ENCODE measurements around the gene ELL2. TPM values are rescaled to one million over a fixed set of nuclear protein-coding genes. Genes with fewer than 3 reads are reported as not detected.

The ELL2 gene
- polyA plus RNA-seq, 1 donor from 2014 or later = 1.4 TPM

- no peaks in the 10 kb centered on the region for H3K79me2 ChIP-seq (replicated peaks; ENCODE audit: insufficient read depth, low read length)
- H3K9ac ChIP-seq (ENCODE audit: low read length) = no peak overlapping the region
- H3K4me2 ChIP-seq (ENCODE audit: low read length) = no peak overlapping the region
- TF ChIP-seq RAD21 (conservative IDR thresholded peaks at IDR 0.05) = no peak
- TF ChIP-seq MXI1 (conservative IDR thresholded peaks at IDR 0.05; ENCODE audit: poor library complexity, severe bottlenecking) = no peak
- no peak for TF ChIP-seq SMC3 (conservative IDR thresholded peaks at IDR 0.05; ENCODE audit: poor library complexity)
- no peak for TF ChIP-seq EP300 (conservative IDR thresholded peaks at IDR 0.05; ENCODE audit: poor library complexity, severe bottlenecking)
- no peak for TF ChIP-seq TAF1 (IDR thresholded peaks at IDR 0.05; ENCODE audit: low read depth)
- no peak for TF ChIP-seq POLR2AphosphoS5 (IDR thresholded peaks at IDR 0.05)
- no peak for TF ChIP-seq EZH2 (IDR thresholded peaks at IDR 0.05; ENCODE audit: borderline replicate concordance, insufficient read depth, low read length, poor library complexity, severe bottlenecking)
- TF ChIP-seq, protein P1, sequence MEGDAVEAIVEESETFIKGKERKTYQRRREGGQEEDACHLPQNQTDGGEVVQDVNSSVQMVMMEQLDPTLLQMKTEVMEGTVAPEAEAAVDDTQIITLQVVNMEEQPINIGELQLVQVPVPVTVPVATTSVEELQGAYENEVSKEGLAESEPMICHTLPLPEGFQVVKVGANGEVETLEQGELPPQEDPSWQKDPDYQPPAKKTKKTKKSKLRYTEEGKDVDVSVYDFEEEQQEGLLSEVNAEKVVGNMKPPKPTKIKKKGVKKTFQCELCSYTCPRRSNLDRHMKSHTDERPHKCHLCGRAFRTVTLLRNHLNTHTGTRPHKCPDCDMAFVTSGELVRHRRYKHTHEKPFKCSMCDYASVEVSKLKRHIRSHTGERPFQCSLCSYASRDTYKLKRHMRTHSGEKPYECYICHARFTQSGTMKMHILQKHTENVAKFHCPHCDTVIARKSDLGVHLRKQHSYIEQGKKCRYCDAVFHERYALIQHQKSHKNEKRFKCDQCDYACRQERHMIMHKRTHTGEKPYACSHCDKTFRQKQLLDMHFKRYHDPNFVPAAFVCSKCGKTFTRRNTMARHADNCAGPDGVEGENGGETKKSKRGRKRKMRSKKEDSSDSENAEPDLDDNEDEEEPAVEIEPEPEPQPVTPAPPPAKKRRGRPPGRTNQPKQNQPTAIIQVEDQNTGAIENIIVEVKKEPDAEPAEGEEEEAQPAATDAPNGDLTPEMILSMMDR (IDR thresholded peaks at IDR 0.05; ENCODE audit: poor library complexity, severe bottlenecking) = no peak
- TF ChIP-seq, protein P2, sequence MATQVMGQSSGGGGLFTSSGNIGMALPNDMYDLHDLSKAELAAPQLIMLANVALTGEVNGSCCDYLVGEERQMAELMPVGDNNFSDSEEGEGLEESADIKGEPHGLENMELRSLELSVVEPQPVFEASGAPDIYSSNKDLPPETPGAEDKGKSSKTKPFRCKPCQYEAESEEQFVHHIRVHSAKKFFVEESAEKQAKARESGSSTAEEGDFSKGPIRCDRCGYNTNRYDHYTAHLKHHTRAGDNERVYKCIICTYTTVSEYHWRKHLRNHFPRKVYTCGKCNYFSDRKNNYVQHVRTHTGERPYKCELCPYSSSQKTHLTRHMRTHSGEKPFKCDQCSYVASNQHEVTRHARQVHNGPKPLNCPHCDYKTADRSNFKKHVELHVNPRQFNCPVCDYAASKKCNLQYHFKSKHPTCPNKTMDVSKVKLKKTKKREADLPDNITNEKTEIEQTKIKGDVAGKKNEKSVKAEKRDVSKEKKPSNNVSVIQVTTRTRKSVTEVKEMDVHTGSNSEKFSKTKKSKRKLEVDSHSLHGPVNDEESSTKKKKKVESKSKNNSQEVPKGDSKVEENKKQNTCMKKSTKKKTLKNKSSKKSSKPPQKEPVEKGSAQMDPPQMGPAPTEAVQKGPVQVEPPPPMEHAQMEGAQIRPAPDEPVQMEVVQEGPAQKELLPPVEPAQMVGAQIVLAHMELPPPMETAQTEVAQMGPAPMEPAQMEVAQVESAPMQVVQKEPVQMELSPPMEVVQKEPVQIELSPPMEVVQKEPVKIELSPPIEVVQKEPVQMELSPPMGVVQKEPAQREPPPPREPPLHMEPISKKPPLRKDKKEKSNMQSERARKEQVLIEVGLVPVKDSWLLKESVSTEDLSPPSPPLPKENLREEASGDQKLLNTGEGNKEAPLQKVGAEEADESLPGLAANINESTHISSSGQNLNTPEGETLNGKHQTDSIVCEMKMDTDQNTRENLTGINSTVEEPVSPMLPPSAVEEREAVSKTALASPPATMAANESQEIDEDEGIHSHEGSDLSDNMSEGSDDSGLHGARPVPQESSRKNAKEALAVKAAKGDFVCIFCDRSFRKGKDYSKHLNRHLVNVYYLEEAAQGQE (IDR thresholded peaks at IDR 0.05; ENCODE audit: borderline replicate concordance) = no peak
- H3K9me2 ChIP-seq (ENCODE audit: insufficient read depth, low read length) = no peaks in the 10 kb centered on the region
- H3K27ac ChIP-seq (ENCODE audit: low read length) = no peak overlapping the region
- no peak overlapping the region for H3K4me3 ChIP-seq (ENCODE audit: low read length)
- no peaks in the 10 kb centered on the region for H3F3A ChIP-seq (ENCODE audit: insufficient read depth, low read length, poor library complexity, severe bottlenecking)
- no peaks in the 10 kb centered on the region for H4K20me1 ChIP-seq (ENCODE audit: insufficient read depth)
- no peak overlapping the region for H2AFZ ChIP-seq (ENCODE audit: low read depth, low read length)
- H3K36me3 ChIP-seq (ENCODE audit: insufficient read depth, low read length) = no peaks in the 10 kb centered on the region
- no peaks in the 10 kb centered on the region for H3K9me3 ChIP-seq (ENCODE audit: low read length)
- H3K27me3 ChIP-seq (ENCODE audit: insufficient read depth, low read depth, low read length) = no peaks in the 10 kb centered on the region
These were observed 78.2 kb downstream of the ELL2 start for GRCh38 chr5:95883185-95884016.

DNA sequence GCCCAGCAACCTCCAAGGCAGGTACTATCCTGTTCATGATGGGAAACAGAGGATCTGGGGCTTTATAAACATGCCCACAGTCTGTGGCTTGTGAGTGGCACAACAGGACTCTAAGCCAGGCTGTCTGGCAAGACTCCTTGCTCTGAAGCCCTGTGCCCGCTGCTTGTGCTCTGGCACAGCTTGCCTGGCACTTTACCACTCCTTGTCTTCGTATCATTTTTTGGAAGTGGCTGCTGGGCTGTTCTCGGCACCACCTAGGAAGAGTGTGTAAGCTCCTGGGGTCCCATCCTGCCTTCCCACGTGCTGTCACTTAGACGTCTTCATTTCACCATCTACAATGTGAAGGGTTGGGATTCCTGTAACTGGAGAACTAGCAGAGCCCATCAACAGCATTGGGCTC is 79.8 kb downstream of the ELL2 start:
- Histone ChIP-seq H3K4me3 (ENCODE audit: low read length) (no peak overlapping the region), H4K20me1 (ENCODE audit: insufficient read depth) (no peaks in the 10 kb centered on the region), H3K4me2 (ENCODE audit: low read length) (no peak overlapping the region), H3K27ac (ENCODE audit: low read length) (no peak overlapping the region), H3F3A (ENCODE audit: insufficient read depth, low read length, poor library complexity, severe bottlenecking) (no peaks in the 10 kb centered on the region), H3K9me3 (ENCODE audit: low read length) (no peaks in the 10 kb centered on the region), H3K27me3 (ENCODE audit: insufficient read depth, low read depth, low read length) (no peaks in the 10 kb centered on the region), H3K79me2 (replicated peaks; ENCODE audit: insufficient read depth, low read length) (no peaks in the 10 kb centered on the region), H3K36me3 (ENCODE audit: insufficient read depth, low read length) (no peaks in the 10 kb centered on the region), H3K9ac (ENCODE audit: low read length) (no peak overlapping the region), H2AFZ (ENCODE audit: low read depth, low read length) (no peak overlapping the region), H3K9me2 (ENCODE audit: insufficient read depth, low read length) (no peaks in the 10 kb centered on the region)
- no peak for TF ChIP-seq TAF1 (IDR thresholded peaks at IDR 0.05; ENCODE audit: low read depth)
- no peak for TF ChIP-seq EZH2 (IDR thresholded peaks at IDR 0.05; ENCODE audit: borderline replicate concordance, insufficient read depth, low read length, poor library complexity, severe bottlenecking)
- TF ChIP-seq SMC3 (conservative IDR thresholded peaks at IDR 0.05; ENCODE audit: poor library complexity) = no peak
- no peak for TF ChIP-seq POLR2AphosphoS5 (IDR thresholded peaks at IDR 0.05)
- TF ChIP-seq, protein P2 (IDR thresholded peaks at IDR 0.05; ENCODE audit: borderline replicate concordance) = no peak
- no peak for TF ChIP-seq MXI1 (conservative IDR thresholded peaks at IDR 0.05; ENCODE audit: poor library complexity, severe bottlenecking)
- TF ChIP-seq EP300 (conservative IDR thresholded peaks at IDR 0.05; ENCODE audit: poor library complexity, severe bottlenecking) = no peak
- no peak for TF ChIP-seq RAD21 (conservative IDR thresholded peaks at IDR 0.05)
- TF ChIP-seq, protein P1 (IDR thresholded peaks at IDR 0.05; ENCODE audit: poor library complexity, severe bottlenecking) = no peak

All from neural cell (in vitro differentiated cells).